ENCODE data around the gene SETDB2.
"Not testable (repeated sequence)": the region's sequence is repeated elsewhere in the genome, so short reads cannot be mapped to it uniquely, and the experiment has no call there.

DNA sequence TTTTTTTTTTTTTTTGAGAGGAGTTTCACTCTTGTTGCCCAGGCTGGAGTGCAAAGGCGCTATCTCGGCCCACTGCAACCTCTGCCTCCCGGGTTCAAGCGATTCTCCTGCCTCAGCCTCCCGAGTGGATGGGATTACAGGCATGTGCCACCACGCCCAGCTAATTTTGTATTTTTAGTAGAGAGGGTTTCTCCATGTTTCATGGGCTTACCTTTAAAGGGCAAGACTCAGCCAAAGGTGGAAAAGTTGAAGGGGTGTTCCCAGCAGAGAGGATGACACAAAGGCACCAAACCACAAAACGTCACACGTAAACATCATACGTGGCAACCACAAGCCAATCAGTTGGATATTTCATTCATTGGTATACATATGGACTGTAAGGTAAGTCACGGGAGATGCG is 52.8 kb downstream of the SETDB2 start:
- TF ChIP-seq, protein P1, sequence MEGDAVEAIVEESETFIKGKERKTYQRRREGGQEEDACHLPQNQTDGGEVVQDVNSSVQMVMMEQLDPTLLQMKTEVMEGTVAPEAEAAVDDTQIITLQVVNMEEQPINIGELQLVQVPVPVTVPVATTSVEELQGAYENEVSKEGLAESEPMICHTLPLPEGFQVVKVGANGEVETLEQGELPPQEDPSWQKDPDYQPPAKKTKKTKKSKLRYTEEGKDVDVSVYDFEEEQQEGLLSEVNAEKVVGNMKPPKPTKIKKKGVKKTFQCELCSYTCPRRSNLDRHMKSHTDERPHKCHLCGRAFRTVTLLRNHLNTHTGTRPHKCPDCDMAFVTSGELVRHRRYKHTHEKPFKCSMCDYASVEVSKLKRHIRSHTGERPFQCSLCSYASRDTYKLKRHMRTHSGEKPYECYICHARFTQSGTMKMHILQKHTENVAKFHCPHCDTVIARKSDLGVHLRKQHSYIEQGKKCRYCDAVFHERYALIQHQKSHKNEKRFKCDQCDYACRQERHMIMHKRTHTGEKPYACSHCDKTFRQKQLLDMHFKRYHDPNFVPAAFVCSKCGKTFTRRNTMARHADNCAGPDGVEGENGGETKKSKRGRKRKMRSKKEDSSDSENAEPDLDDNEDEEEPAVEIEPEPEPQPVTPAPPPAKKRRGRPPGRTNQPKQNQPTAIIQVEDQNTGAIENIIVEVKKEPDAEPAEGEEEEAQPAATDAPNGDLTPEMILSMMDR (IDR thresholded peaks at IDR 0.05): not testable (repeated sequence)
- not testable (repeated sequence) for TF ChIP-seq POLR2A (IDR thresholded peaks at IDR 0.05)
